HepG2 (cell line): ENCODE data around the gene VGLL4. TPM values are rescaled to one million over a fixed set of nuclear protein-coding genes. Genes with fewer than 3 reads are reported as not detected.
A peak's percentile ranks its signal among the peaks of the same experiment; 100 is the strongest.

Experiments
- FOXK2 ChIP-seq: fragments of 450-650 bp; IDR thresholded peaks from 2 replicates; pipeline ENCODE4 v1.6.1; 2016
- KLF12 ChIP-seq: sonication (generic); formaldehyde crosslinking; IDR thresholded peaks from 2 replicates; pipeline ENCODE4 v1.4.0; 2020; ENCODE audit warnings: missing genetic modification reagents, borderline replicate concordance
- MEF2D ChIP-seq: sonication (generic); formaldehyde crosslinking; IDR thresholded peaks from 2 replicates; pipeline ENCODE4 v1.5.1; 2020; ENCODE audit warnings: mild to moderate bottlenecking, missing genetic modification reagents
- MEIS2 ChIP-seq: sonication (generic); formaldehyde crosslinking; IDR thresholded peaks from 2 replicates; pipeline ENCODE4 v1.9.0; 2021; ENCODE audit warnings: mild to moderate bottlenecking, missing genetic modification reagents
- MZF1 ChIP-seq: sonication (generic); formaldehyde crosslinking; IDR thresholded peaks from 2 replicates; pipeline ENCODE4 v1.8.1; 2023; ENCODE audit warnings: mild to moderate bottlenecking, missing genetic modification reagents, borderline replicate concordance
- NRL ChIP-seq: sonication (generic); formaldehyde crosslinking; IDR thresholded peaks from 2 replicates; pipeline ENCODE4 v1.5.0; 2020; ENCODE audit warnings: missing genetic modification reagents, mild to moderate bottlenecking, moderate library complexity, borderline replicate concordance
- POGZ ChIP-seq: sonication (generic); formaldehyde crosslinking; IDR thresholded peaks from 2 replicates; pipeline ENCODE4 v1.4.0; 2020; ENCODE audit warnings: mild to moderate bottlenecking, missing genetic modification reagents
- PTBP1 ChIP-seq: fragments of 200-400 bp; formaldehyde crosslinking; IDR thresholded peaks from 2 replicates; pipeline ENCODE4 v1.6.1; 2018; ENCODE audit warnings: low read length, low read depth; ENCODE audit not compliant: poor library complexity, severe bottlenecking
- SALL2 ChIP-seq: sonication (generic); formaldehyde crosslinking; IDR thresholded peaks from 2 replicates; pipeline ENCODE4 v1.8.1; 2023; ENCODE audit warnings: mild to moderate bottlenecking, missing genetic modification reagents, inconsistent platforms
- SIN3A ChIP-seq: IDR thresholded peaks from 2 replicates; pipeline ENCODE4 v1.6.1; 2011; ENCODE audit warnings: low read depth, mild to moderate bottlenecking, control low read depth, low read length, borderline replicate concordance
- ZNF333 ChIP-seq: sonication (generic); formaldehyde crosslinking; IDR thresholded peaks from 2 replicates; pipeline ENCODE4 v1.4.0; 2020; ENCODE audit warnings: mild to moderate bottlenecking, missing genetic modification reagents, borderline replicate concordance
- ZNF768 ChIP-seq: sonication (generic); formaldehyde crosslinking; IDR thresholded peaks from 2 replicates; pipeline ENCODE4 v1.4.0; 2020; ENCODE audit warnings: missing genetic modification reagents
- ZSCAN9 ChIP-seq: IDR thresholded peaks from 2 replicates; pipeline ENCODE4 v1.6.1; 2016; ENCODE audit warnings: borderline replicate concordance
- polyA plus RNA-seq, 8 experiments: library from polyadenylated mRNA; depleted of rRNA in 3 of 8; stranded (reverse) in 7 of 8; unstranded in 1 of 8; fragments of >200 nt; fragmentation: Illumina TruSeq in 4 of 8; extraction: Trizol in 4 of 8; gene quantifications; 2 replicates each; pipeline versions ENCODE4 v1.2.1 to v1.2.3, GENCODE V29; 2011 to 2016; ENCODE audit warnings: low read depth in 4 of 8, missing spikeins in 1 of 8, mixed read lengths in 1 of 8; ENCODE audit not compliant: insufficient read depth in 1 of 8
- total RNA-seq, 5 experiments: library from RNA; depleted of rRNA; stranded (reverse); fragments of >200 nt; fragmentation: Illumina TruSeq; extraction: Trizol; gene quantifications; 2 replicates each; pipeline ENCODE4 v1.2.3, GENCODE V29; 2016; ENCODE audit warnings: low read depth in 1 of 5
- TF ChIP-seq, protein P1 (sequence below): sonication (generic); formaldehyde crosslinking; IDR thresholded peaks from 2 replicates; pipeline ENCODE4 v1.5.0; 2020; ENCODE audit warnings: missing genetic modification reagents
- TF ChIP-seq, protein P2 (sequence below): sonication (generic); formaldehyde crosslinking; IDR thresholded peaks from 2 replicates; pipeline ENCODE4 v1.4.0; 2020; ENCODE audit warnings: missing genetic modification reagents
- TF ChIP-seq, protein P3 (sequence below): IDR thresholded peaks from 2 replicates; pipeline ENCODE4 v1.6.1; 2012; ENCODE audit warnings: low read depth, low read length, improper control_type of control experiment
- TF ChIP-seq, protein P4 (sequence below): sonication (generic); formaldehyde crosslinking; IDR thresholded peaks from 2 replicates; pipeline ENCODE4 v1.4.0; 2020; ENCODE audit warnings: missing genetic modification reagents
- TF ChIP-seq, protein P5 (sequence below): sonication (generic); formaldehyde crosslinking; IDR thresholded peaks from 2 replicates; pipeline ENCODE4 v1.5.1; 2020; ENCODE audit warnings: mild to moderate bottlenecking, missing genetic modification reagents, moderate library complexity

VGLL4 gene
- total and polyA plus RNA-seq, 2 of the 13 experiments (the other 11 are each of a cell fraction or from before 2014, with no cell fraction given), result 23.2 to 39.0 TPM

DNA sequence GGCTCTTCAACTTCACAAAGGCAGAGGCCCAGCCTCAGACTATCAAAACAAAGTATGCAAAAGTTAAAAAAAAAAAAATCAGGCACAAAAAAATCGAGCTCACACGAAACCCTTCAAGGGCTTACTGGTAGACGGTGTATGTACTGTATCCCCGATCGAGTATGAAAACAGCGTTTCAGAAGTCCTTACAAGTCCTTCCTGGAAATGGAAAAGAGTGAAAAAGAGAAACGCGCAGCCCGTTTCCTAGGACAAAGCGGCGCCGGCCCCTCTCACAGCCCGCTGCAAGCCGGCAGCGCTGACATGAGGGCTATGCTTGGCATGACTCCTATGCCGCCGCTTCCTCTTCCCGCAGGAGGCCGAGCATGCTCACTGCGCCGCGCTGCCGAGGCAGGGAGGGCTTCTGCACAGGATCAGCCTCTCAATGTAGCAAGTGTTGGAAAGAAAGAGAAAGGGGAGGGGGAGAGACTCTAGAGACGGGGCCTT, at the start of gene VGLL4 (continued):
- TF ChIP-seq, protein P1, sequence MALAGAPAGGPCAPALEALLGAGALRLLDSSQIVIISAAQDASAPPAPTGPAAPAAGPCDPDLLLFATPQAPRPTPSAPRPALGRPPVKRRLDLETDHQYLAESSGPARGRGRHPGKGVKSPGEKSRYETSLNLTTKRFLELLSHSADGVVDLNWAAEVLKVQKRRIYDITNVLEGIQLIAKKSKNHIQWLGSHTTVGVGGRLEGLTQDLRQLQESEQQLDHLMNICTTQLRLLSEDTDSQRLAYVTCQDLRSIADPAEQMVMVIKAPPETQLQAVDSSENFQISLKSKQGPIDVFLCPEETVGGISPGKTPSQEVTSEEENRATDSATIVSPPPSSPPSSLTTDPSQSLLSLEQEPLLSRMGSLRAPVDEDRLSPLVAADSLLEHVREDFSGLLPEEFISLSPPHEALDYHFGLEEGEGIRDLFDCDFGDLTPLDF (CRISPR knock-in tag), result peak; percentile 59; the same call in 1 of the 2 replicates
- TF ChIP-seq ZNF768, result peak; percentile 69
- TF ChIP-seq, protein P2, sequence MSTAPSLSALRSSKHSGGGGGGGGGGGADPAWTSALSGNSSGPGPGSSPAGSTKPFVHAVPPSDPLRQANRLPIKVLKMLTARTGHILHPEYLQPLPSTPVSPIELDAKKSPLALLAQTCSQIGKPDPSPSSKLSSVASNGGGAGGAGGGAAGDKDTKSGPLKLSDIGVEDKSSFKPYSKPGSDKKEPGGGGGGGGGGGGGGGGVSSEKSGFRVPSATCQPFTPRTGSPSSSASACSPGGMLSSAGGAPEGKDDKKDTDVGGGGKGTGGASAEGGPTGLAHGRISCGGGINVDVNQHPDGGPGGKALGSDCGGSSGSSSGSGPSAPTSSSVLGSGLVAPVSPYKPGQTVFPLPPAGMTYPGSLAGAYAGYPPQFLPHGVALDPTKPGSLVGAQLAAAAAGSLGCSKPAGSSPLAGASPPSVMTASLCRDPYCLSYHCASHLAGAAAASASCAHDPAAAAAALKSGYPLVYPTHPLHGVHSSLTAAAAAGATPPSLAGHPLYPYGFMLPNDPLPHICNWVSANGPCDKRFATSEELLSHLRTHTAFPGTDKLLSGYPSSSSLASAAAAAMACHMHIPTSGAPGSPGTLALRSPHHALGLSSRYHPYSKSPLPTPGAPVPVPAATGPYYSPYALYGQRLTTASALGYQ (CRISPR knock-in tag), result no peak
- TF ChIP-seq POGZ (CRISPR knock-in tag), result peak; percentile 61; the same call in 1 of the 2 replicates
- no peak for TF ChIP-seq ZNF333 (CRISPR knock-in tag)
- TF ChIP-seq FOXK2, result no peak
- TF ChIP-seq MEF2D (CRISPR knock-in tag), result 0 out of 2 replicates have a peak, but pooled peaks have one; percentile 44
- 0 out of 2 replicates have a peak, but pooled peaks have one; percentile 50 for TF ChIP-seq ZSCAN9
- TF ChIP-seq MZF1 (CRISPR knock-in tag), result no peak
- peak; percentile 70 for TF ChIP-seq SALL2 (CRISPR knock-in tag)
- peak; percentile 40 for TF ChIP-seq PTBP1
- peak; percentile 62; the same call in 1 of the 2 replicates for TF ChIP-seq MEIS2 (CRISPR knock-in tag)
- TF ChIP-seq NRL (CRISPR knock-in tag), result peak; percentile 69
- TF ChIP-seq, protein P3, sequence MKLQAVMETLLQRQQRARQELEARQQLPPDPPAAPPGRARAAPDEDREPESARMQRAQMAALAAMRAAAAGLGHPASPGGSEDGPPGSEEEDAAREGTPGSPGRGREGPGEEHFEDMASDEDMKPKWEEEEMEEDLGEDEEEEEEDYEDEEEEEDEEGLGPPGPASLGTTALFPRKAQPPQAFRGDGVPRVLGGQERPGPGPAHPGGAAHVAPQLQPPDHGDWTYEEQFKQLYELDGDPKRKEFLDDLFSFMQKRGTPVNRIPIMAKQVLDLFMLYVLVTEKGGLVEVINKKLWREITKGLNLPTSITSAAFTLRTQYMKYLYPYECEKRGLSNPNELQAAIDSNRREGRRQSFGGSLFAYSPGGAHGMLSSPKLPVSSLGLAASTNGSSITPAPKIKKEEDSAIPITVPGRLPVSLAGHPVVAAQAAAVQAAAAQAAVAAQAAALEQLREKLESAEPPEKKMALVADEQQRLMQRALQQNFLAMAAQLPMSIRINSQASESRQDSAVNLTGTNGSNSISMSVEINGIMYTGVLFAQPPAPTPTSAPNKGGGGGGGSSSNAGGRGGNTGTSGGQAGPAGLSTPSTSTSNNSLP, result no peak
- TF ChIP-seq, protein P4, sequence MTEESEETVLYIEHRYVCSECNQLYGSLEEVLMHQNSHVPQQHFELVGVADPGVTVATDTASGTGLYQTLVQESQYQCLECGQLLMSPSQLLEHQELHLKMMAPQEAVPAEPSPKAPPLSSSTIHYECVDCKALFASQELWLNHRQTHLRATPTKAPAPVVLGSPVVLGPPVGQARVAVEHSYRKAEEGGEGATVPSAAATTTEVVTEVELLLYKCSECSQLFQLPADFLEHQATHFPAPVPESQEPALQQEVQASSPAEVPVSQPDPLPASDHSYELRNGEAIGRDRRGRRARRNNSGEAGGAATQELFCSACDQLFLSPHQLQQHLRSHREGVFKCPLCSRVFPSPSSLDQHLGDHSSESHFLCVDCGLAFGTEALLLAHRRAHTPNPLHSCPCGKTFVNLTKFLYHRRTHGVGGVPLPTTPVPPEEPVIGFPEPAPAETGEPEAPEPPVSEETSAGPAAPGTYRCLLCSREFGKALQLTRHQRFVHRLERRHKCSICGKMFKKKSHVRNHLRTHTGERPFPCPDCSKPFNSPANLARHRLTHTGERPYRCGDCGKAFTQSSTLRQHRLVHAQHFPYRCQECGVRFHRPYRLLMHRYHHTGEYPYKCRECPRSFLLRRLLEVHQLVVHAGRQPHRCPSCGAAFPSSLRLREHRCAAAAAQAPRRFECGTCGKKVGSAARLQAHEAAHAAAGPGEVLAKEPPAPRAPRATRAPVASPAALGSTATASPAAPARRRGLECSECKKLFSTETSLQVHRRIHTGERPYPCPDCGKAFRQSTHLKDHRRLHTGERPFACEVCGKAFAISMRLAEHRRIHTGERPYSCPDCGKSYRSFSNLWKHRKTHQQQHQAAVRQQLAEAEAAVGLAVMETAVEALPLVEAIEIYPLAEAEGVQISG (CRISPR knock-in tag), result peak; percentile 68
- TF ChIP-seq KLF12, result 0 out of 2 replicates have a peak, but pooled peaks have one; percentile 49
- TF ChIP-seq SIN3A, result peak; percentile 57; the same call in 1 of the 2 replicates
- TF ChIP-seq, protein P5, sequence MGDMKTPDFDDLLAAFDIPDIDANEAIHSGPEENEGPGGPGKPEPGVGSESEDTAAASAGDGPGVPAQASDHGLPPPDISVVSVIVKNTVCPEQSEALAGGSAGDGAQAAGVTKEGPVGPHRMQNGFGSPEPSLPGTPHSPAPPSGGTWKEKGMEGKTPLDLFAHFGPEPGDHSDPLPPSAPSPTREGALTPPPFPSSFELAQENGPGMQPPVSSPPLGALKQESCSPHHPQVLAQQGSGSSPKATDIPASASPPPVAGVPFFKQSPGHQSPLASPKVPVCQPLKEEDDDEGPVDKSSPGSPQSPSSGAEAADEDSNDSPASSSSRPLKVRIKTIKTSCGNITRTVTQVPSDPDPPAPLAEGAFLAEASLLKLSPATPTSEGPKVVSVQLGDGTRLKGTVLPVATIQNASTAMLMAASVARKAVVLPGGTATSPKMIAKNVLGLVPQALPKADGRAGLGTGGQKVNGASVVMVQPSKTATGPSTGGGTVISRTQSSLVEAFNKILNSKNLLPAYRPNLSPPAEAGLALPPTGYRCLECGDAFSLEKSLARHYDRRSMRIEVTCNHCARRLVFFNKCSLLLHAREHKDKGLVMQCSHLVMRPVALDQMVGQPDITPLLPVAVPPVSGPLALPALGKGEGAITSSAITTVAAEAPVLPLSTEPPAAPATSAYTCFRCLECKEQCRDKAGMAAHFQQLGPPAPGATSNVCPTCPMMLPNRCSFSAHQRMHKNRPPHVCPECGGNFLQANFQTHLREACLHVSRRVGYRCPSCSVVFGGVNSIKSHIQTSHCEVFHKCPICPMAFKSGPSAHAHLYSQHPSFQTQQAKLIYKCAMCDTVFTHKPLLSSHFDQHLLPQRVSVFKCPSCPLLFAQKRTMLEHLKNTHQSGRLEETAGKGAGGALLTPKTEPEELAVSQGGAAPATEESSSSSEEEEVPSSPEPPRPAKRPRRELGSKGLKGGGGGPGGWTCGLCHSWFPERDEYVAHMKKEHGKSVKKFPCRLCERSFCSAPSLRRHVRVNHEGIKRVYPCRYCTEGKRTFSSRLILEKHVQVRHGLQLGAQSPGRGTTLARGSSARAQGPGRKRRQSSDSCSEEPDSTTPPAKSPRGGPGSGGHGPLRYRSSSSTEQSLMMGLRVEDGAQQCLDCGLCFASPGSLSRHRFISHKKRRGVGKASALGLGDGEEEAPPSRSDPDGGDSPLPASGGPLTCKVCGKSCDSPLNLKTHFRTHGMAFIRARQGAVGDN (CRISPR knock-in tag), result peak; percentile 97
